Common myeloid progenitor, CD34-positive (primary cell): ENCODE data around the gene KRT2.
A peak's percentile ranks its signal among the peaks of the same experiment; 100 is the strongest.

ENCODE experiments used
- CTCF ChIA-PET: fragments of 350-600 bp; sonication (Branson Sonifier 250); formaldehyde crosslinking; loops from one replicate; lab custom pipeline; 2021; ENCODE audit warnings: antibody characterized with exemption; lab: Charles Lee
- POLR2A ChIA-PET: fragments of 350-600 bp; sonication (Branson Sonifier 250); formaldehyde crosslinking; loops from one replicate; lab custom pipeline; 2021; ENCODE audit warnings: antibody characterized with exemption; lab: Charles Lee
- DNase-seq, 3 donors: peaks; one replicate each; pipeline versions ENCODE4 v3.0.0 to v3.0.0-alpha.2; 2013
- H3K27ac ChIP-seq, 2 experiments: 1 replicate in 1 of 2; 2 replicates in 1 of 2; pipeline ENCODE4 v1.7.0; 2013; ENCODE audit warnings: inconsistent platforms in 2 of 2, low read length in 2 of 2, mild to moderate bottlenecking in 2 of 2, low read depth in 1 of 2, moderate library complexity in 1 of 2; ENCODE audit not compliant: severe bottlenecking in 2 of 2, insufficient read depth in 1 of 2, poor library complexity in 1 of 2
- H3K27me3 ChIP-seq, 5 experiments: replicated peaks in 2 of 5; 1 replicate in 3 of 5; 2 replicates in 2 of 5; pipeline versions ENCODE4 v1.6.1 to v1.7.0; 2013; ENCODE audit warnings: low read length in 4 of 5, mild to moderate bottlenecking in 2 of 5, moderate library complexity in 2 of 5, inconsistent platforms in 1 of 5; ENCODE audit not compliant: insufficient read depth in 5 of 5, control insufficient read depth in 4 of 5
- H3K36me3 ChIP-seq, 4 experiments: 1 replicate in 2 of 4; 2 replicates in 2 of 4; pipeline versions ENCODE4 v1.6.1 to v1.7.0; 2013; ENCODE audit warnings: low read length in 3 of 4, control low read depth in 1 of 4, mild to moderate bottlenecking in 1 of 4; ENCODE audit not compliant: control insufficient read depth in 4 of 4, insufficient read depth in 4 of 4
- H3K4me1 ChIP-seq, 4 experiments: 1 replicate in 3 of 4; 2 replicates in 1 of 4; pipeline versions ENCODE4 v1.6.1 to v1.7.1; 2013; ENCODE audit warnings: low read length in 3 of 4, mild to moderate bottlenecking in 3 of 4, control low read depth in 1 of 4, inconsistent platforms in 1 of 4, moderate library complexity in 1 of 4; ENCODE audit not compliant: control insufficient read depth in 4 of 4, insufficient read depth in 4 of 4; ENCODE audit errors: control extremely low read depth in 1 of 4
- H3K4me3 ChIP-seq, 7 experiments: 1 replicate in 4 of 7; 2 replicates in 3 of 7; pipeline versions ENCODE4 v1.5.1 to v1.7.0; 2013; ENCODE audit warnings: mild to moderate bottlenecking in 7 of 7, low read length in 6 of 7, moderate library complexity in 6 of 7, inconsistent platforms in 2 of 7, low read depth in 2 of 7, control low read depth in 1 of 7; ENCODE audit not compliant: insufficient read depth in 4 of 7, control insufficient read depth in 1 of 7; ENCODE audit errors: extremely low read depth in 1 of 7
- H3K9me3 ChIP-seq, 5 experiments: 1 replicate in 4 of 5; 2 replicates in 1 of 5; pipeline versions ENCODE4 v1.6.1 to v1.7.1; 2013; ENCODE audit warnings: low read length in 4 of 5, mild to moderate bottlenecking in 2 of 5, inconsistent platforms in 1 of 5, low read depth in 1 of 5, moderate library complexity in 1 of 5; ENCODE audit not compliant: control insufficient read depth in 4 of 5, insufficient read depth in 2 of 5; ENCODE audit errors: control extremely low read depth in 1 of 5
- WGBS: methylation state at CpG from one replicate; pipeline ENCODE4 v1.1.5; 2013; ENCODE audit not compliant: insufficient coverage; 5-methylcytosine and 5-hydroxymethylcytosine counted together

KRT2 gene

GRCh38 chr12:52690351-52691075, 38.5 kb upstream of the KRT2 start:
- POLR2A ChIA-PET, result no interaction called here

GRCh38 chr12:52689936-52690335, 37.9 kb upstream of the KRT2 start:
- H3K4me1 ChIP-seq, result peaks cover 0 to 22% (median 8%) of the 10 kb centered on the region in 4 experiments
- H3K4me3 ChIP-seq, result no peak overlapping the region
- H3K36me3 ChIP-seq, result no peaks in the 10 kb centered on the region
- no peaks in the 10 kb centered on the region for H3K9me3 ChIP-seq
- DNase-seq, result no peak
- ChIA-PET POLR2A (no interaction called here), CTCF (interaction anchor here (1.0 to 2.2 kb wide), 2 partner anchors 33 to 56 kb away, joined by 3 to 6 read pairs; no protein-coding TSS in a partner anchor)
- 71% methylated on average over 1 of the region's 1 CpG for WGBS
- no peak overlapping the region for H3K27ac ChIP-seq
- peaks cover 0 to 31% (median 1%) of the 10 kb centered on the region in 5 experiments for H3K27me3 ChIP-seq

More at GRCh38 chr12:52690351-52691075, 38.5 kb upstream of the KRT2 start:
- Histone ChIP-seq H3K9me3 (no peaks in the 10 kb centered on the region), H3K4me1 (peaks cover 0 to 22% (median 8%) of the 10 kb centered on the region in 4 experiments), H3K36me3 (no peaks in the 10 kb centered on the region), H3K4me3 (peak overlapping the region in 5 of 7 experiments; percentile 47 to 73 (median 63)), H3K27ac (no peak overlapping the region), H3K27me3 (peaks cover 0 to 29% (median 1%) of the 10 kb centered on the region in 5 experiments)
- CTCF ChIA-PET, result interaction anchor here (1.0 to 2.2 kb wide), 2 partner anchors 33 to 57 kb away, joined by 3 to 6 read pairs; no protein-coding TSS in a partner anchor
- WGBS, result 68% methylated on average over 5 of the region's 8 CpGs
- DNase-seq, result no peak

- H3K4me3 ChIP-seq, result no peak overlapping the region
- peaks cover 0 to 22% (median 8%) of the 10 kb centered on the region in 4 experiments for H3K4me1 ChIP-seq
- CTCF ChIA-PET, result no interaction called here
- H3K27ac ChIP-seq, result no peak overlapping the region
- POLR2A ChIA-PET, result no interaction called here
- no peaks in the 10 kb centered on the region for H3K9me3 ChIP-seq
- peaks cover 0 to 27% (median 1%) of the 10 kb centered on the region in 5 experiments for H3K27me3 ChIP-seq
- H3K36me3 ChIP-seq, result no peaks in the 10 kb centered on the region
- no peak for DNase-seq
Observed at GRCh38 chr12:52689239-52689638, 37.2 kb upstream of the KRT2 start.

- ChIA-PET POLR2A (no interaction called here), CTCF (interaction anchor here (0.7 to 1.6 kb wide), 2 partner anchors 9 to 10 kb away, joined by 3 to 5 read pairs; no protein-coding TSS in a partner anchor)
- H3K9me3 ChIP-seq, result no peaks in the 10 kb centered on the region
- no peak overlapping the region for H3K27ac ChIP-seq
- peaks cover 0 to 22% (median 8%) of the 10 kb centered on the region in 4 experiments for H3K4me1 ChIP-seq
- H3K27me3 ChIP-seq, result peaks cover 0 to 27% (median 1%) of the 10 kb centered on the region in 5 experiments
- WGBS, result 88% methylated on average over 2 of the region's 2 CpGs
- H3K36me3 ChIP-seq, result no peaks in the 10 kb centered on the region
- no peak overlapping the region for H3K4me3 ChIP-seq
- no peak for DNase-seq
Observed at GRCh38 chr12:52688481-52688880, 36.5 kb upstream of the KRT2 start.

- Histone ChIP-seq H3K36me3 (no peaks in the 10 kb centered on the region), H3K4me3 (no peak overlapping the region), H3K9me3 (no peaks in the 10 kb centered on the region), H3K27ac (no peak overlapping the region), H3K27me3 (peaks cover 0 to 27% (median 1%) of the 10 kb centered on the region in 5 experiments), H3K4me1 (peaks cover 0 to 22% (median 8%) of the 10 kb centered on the region in 4 experiments)
- peak in 1 of 3 donors; percentile 19 for DNase-seq
- ChIA-PET CTCF (interaction anchor here (0.7 to 1.6 kb wide), 2 partner anchors 9 to 10 kb away, joined by 3 to 5 read pairs; no protein-coding TSS in a partner anchor), POLR2A (no interaction called here)
- 87% methylated on average over 8 of the region's 8 CpGs for WGBS
Observed at GRCh38 chr12:52687497-52688385, 35.7 kb upstream of the KRT2 start.

- no peak for DNase-seq
- CTCF ChIA-PET, result interaction anchor here (1.6 kb wide), 1 partner anchor 8 kb away, joined by 5 read pairs; no protein-coding TSS in a partner anchor
- POLR2A ChIA-PET, result no interaction called here
- peaks cover 0 to 22% (median 0%) of the 10 kb centered on the region in 5 experiments for H3K27me3 ChIP-seq
- H3K4me3 ChIP-seq, result no peak overlapping the region
- WGBS, result 100% methylated on average over 3 of the region's 9 CpGs
- H3K4me1 ChIP-seq, result peaks cover 0 to 22% (median 8%) of the 10 kb centered on the region in 4 experiments
- no peak overlapping the region for H3K27ac ChIP-seq
- H3K9me3 ChIP-seq, result no peaks in the 10 kb centered on the region
- H3K36me3 ChIP-seq, result no peaks in the 10 kb centered on the region
Observed at GRCh38 chr12:52686756-52687487, 34.9 kb upstream of the KRT2 start.
